Prostate gland (tissue), 2 donors: ENCODE results near the gene PDE11A. TPM values are rescaled to one million over a fixed set of nuclear protein-coding genes. Genes with fewer than 3 reads are reported as not detected.

Source experiments
- DNase-seq: peaks from one replicate; pipeline ENCODE4 v3.0.0-alpha.2; 2019; ENCODE audit warnings: low spot score
- H3K27ac ChIP-seq, 2 donors: fragments of 200-600 bp; sonication (generic); 2 replicates each; pipeline ENCODE4 v1.5.1; 2017 to 2019
- H3K27me3 ChIP-seq: fragments of 200-600 bp; sonication (generic); replicated peaks from 2 replicates; pipeline ENCODE4 v1.5.1; 2019; ENCODE audit not compliant: insufficient read depth
- H3K36me3 ChIP-seq, 2 donors: fragments of 200-600 bp; sonication (generic); 1 replicate in 1 of 2; 2 replicates in 1 of 2; pipeline versions ENCODE4 v1.5.1 to v1.8.1; 2017 to 2019
- H3K4me1 ChIP-seq: fragments of 200-600 bp; sonication (generic); replicated peaks from 2 replicates; pipeline ENCODE4 v1.5.1; 2019
- H3K4me3 ChIP-seq, 2 donors: fragments of 200-600 bp; sonication (generic); 2 replicates each; pipeline ENCODE4 v1.5.1; 2017 to 2019
- H3K9me3 ChIP-seq: fragments of 200-600 bp; sonication (generic); 2 replicates; pipeline ENCODE4 v1.5.1; 2017
- CTCF ChIP-seq, 4 experiments: fragments of 200-600 bp in 2 of 4; fragments of 450-650 bp in 2 of 4; sonication (generic) in 2 of 4; IDR thresholded peaks; 1 replicate in 3 of 4; 2 replicates in 1 of 4; pipeline ENCODE4 v1.5.1; 2016 to 2019; ENCODE audit warnings: antibody characterized with exemption in 4 of 4, mild to moderate bottlenecking in 2 of 4, moderate library complexity in 2 of 4
- POLR2A ChIP-seq: fragments of 450-650 bp; IDR thresholded peaks from one replicate; pipeline ENCODE4 v1.6.1; 2016; ENCODE audit warnings: antibody characterized with exemption, mild to moderate bottlenecking
- POLR2AphosphoS5 ChIP-seq: sonication (generic); formaldehyde crosslinking; IDR thresholded peaks from one replicate; pipeline ENCODE4 v1.6.1; 2017; ENCODE audit warnings: antibody characterized with exemption
- WGBS: methylation state at CpG from one replicate; pipeline ENCODE4 v1.1.5; 2018; 5-methylcytosine and 5-hydroxymethylcytosine counted together
- intact Hi-C: fragments of 100-400 bp; cut with DNase I; formaldehyde crosslinking; loops from one replicate; pipeline ENCODE4 v1.14.2; 2022
- total RNA-seq, 2 donors: library from RNA; depleted of rRNA; stranded (reverse); fragments of >200 nt; gene quantifications; one replicate each; pipeline ENCODE4 v1.1.0, GENCODE V29; 2016

PDE11A gene
- total RNA-seq, 2 donors from 2014 or later: 14.9 to 26.6 TPM

- Histone ChIP-seq H3K9me3 (no peaks in the 10 kb centered on the region), H3K27me3 (no peaks in the 10 kb centered on the region), H3K27ac (no peak overlapping the region), H3K4me1 (no peaks in the 10 kb centered on the region), H3K36me3 (no peaks in the 10 kb centered on the region), H3K4me3 (no peak overlapping the region)
- TF ChIP-seq POLR2AphosphoS5: no peak
- 78% methylated on average over 3 of the region's 3 CpGs for WGBS
- DNase-seq: no peak
- intact Hi-C loops: loop anchor here (5.0 to 10.0 kb wide), 2 partner anchors 422 to 595 kb away; no protein-coding TSS in a partner anchor
Measured at GRCh38 chr2:177759443-177759842, 313.1 kb downstream of the PDE11A start.

- H3K36me3 ChIP-seq: no peaks in the 10 kb centered on the region
- H3K4me3 ChIP-seq: no peak overlapping the region
- no peaks in the 10 kb centered on the region for H3K4me1 ChIP-seq
- H3K27me3 ChIP-seq: no peaks in the 10 kb centered on the region
- TF ChIP-seq POLR2AphosphoS5 (no peak), POLR2A (no peak), CTCF (IDR thresholded peaks at IDR 0.05) (peak in 3 of 4 experiments; percentile 13 to 63 (median 37))
- no peak overlapping the region for H3K27ac ChIP-seq
- no peak for DNase-seq
- 38% methylated on average over 11 of the region's 11 CpGs for WGBS
- H3K9me3 ChIP-seq: no peaks in the 10 kb centered on the region
- intact Hi-C loops: loop anchor here (5.0 to 10.0 kb wide), 2 partner anchors 421 to 594 kb away; no protein-coding TSS in a partner anchor
Measured at GRCh38 chr2:177758591-177759371, 313.8 kb downstream of the PDE11A start.

GRCh38 chr2:177756336-177756735 lies 316.2 kb downstream of the PDE11A start:
- DNase-seq: no peak
- Histone ChIP-seq H3K27me3 (no peaks in the 10 kb centered on the region), H3K36me3 (no peaks in the 10 kb centered on the region), H3K4me1 (no peaks in the 10 kb centered on the region), H3K9me3 (no peaks in the 10 kb centered on the region), H3K27ac (no peak overlapping the region), H3K4me3 (no peak overlapping the region)
- 85% methylated on average over 4 of the region's 4 CpGs for WGBS
- no peak for TF ChIP-seq POLR2A
- no peak for TF ChIP-seq POLR2AphosphoS5
- TF ChIP-seq CTCF (IDR thresholded peaks at IDR 0.05): no peak
- intact Hi-C loops: loop anchor here (5.0 to 10.0 kb wide), 2 partner anchors 419 to 592 kb away; no protein-coding TSS in a partner anchor

GRCh38 chr2:177754492-177754873 lies 318.1 kb downstream of the PDE11A start:
- no peak for TF ChIP-seq POLR2A
- TF ChIP-seq POLR2AphosphoS5: no peak
- TF ChIP-seq CTCF (IDR thresholded peaks at IDR 0.05): no peak
- Histone ChIP-seq H3K36me3 (no peaks in the 10 kb centered on the region), H3K27me3 (no peaks in the 10 kb centered on the region), H3K9me3 (no peaks in the 10 kb centered on the region), H3K4me3 (no peak overlapping the region), H3K27ac (no peak overlapping the region), H3K4me1 (no peaks in the 10 kb centered on the region)
- WGBS: 41% methylated on average over 4 of the region's 4 CpGs
- intact Hi-C loops: loop anchor here (10.0 kb wide), 1 partner anchor 590 kb away; no protein-coding TSS in a partner anchor
- no peak for DNase-seq

- no peak for DNase-seq
- H3K4me1 ChIP-seq: no peaks in the 10 kb centered on the region
- no peaks in the 10 kb centered on the region for H3K9me3 ChIP-seq
- no peak for TF ChIP-seq CTCF (IDR thresholded peaks at IDR 0.05)
- no peak for TF ChIP-seq POLR2A
- no peak for TF ChIP-seq POLR2AphosphoS5
- no peaks in the 10 kb centered on the region for H3K27me3 ChIP-seq
- H3K27ac ChIP-seq: no peak overlapping the region
- 35% methylated on average over 5 of the region's 5 CpGs for WGBS
- intact Hi-C loops: loop anchor here (10.0 kb wide), 1 partner anchor 589 kb away; no protein-coding TSS in a partner anchor
- no peak overlapping the region for H3K4me3 ChIP-seq
- H3K36me3 ChIP-seq: no peaks in the 10 kb centered on the region
Measured at GRCh38 chr2:177753682-177754491, 318.7 kb downstream of the PDE11A start.
